HG03558 (cell line): ENCODE results near the gene SLC6A19.
"Not testable (repeated sequence)": the region's sequence is repeated elsewhere in the genome, so short reads cannot be mapped to it uniquely, and the experiment has no call there.

Experiments used
- ATAC-seq: cut with Tn5 transposase; IDR thresholded peaks from one replicate; pipeline ENCODE4 v1.9.1; 2021; ENCODE audit warnings: moderate number of reproducible peaks; ENCODE audit not compliant: unreplicated experiment; ENCODE audit errors: extremely low read depth

The SLC6A19 gene

DNA sequence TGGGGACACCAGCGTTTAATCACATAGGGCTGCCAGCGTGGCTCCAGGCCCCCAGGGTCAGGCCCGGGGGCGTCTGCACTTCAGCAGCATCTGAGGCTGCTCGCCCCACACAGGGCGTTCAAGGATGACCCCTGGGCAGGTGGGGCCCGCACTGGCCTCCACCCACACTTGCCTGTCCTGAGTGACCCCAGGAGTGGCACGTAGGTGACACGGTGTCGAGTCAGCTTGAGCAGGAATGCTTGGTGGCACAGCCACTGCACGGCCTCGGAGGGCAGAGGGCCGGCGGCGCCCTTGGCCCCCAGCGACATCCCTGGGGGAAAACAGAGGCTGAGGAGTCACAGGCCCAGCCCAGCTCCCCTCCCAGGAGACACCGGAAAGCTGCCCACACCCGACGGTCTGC lies 52.8 kb downstream of the SLC6A19 start:
- no peak for ATAC-seq

GRCh38 chr5:1255081-1255561 lies 53.7 kb downstream of the SLC6A19 start:
- no peak for ATAC-seq

DNA sequence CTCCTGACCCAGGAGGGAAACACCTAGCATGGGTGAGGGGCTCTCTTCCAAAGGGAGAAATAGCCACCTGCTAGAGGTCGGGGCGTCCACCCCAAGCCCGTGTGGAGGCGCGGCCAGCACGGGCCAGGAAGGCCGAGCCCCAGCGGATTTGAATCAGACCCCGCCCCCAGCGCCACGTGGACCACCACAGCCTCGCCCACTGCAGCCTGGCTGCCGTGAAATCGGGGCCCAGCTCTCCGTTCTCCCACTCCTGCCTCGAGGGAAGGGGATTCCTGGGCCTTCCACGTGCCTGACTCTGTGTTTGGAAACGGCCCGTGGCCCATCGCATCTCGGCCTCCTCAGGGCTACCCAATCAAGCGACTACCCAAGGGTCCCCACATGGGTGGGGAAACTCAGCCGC lies 55.4 kb downstream of the SLC6A19 start:
- no peak for ATAC-seq

DNA sequence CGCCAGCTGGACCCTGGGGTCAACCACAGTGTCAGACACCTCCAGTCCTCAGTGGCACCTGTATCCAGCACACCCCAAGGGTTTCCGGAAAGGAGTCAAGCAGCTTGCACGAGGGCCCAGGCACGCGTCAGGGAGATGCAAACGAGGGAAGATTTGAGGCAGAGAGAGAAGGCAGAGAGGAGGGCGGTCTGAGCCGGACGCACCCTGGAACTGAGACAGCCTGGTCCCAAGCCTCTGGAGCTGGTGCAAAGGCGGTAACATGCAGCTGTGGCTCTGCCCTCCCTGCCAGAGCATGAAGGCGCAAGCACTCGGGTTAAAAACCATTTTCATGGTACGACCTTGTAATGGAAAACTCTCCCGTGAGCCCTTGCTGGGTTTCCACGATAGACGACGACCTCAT lies 56.0 kb downstream of the SLC6A19 start:
- ATAC-seq: no peak

GRCh38 chr5:1257841-1258240 lies 56.4 kb downstream of the SLC6A19 start:
- no peak for ATAC-seq

DNA sequence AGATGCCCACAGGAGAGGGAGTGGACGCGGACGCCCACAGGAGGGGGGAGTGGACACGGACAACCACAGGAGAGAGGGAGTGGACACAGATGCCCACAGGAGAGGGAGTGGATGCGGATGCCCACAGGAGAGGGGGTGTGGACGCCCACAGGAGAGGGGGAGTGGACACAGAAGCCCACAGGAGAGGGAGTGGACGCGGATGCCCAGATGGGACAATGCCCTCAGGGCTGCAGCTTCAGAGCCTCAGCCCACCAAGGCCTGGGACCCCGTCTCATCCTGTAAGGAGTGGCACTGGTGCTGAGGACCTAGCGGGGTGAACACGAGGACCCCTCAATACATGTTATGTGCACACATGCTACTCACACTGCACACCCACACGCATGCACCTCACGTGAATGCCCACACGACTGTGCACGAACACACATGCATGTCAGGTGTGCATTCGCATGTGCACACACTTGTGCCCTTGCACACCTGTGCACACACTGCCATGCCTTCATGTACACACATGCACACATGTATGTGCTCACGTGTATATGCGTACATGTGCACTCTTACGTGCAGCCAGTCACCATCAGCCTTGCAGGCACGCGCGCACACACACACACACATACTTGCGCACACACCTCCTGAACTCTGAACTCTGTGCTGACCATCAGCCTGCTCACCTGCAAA lies 58.5 kb downstream of the SLC6A19 start:
- ATAC-seq: no peak

GRCh38 chr5:1261643-1262042 lies 60.2 kb downstream of the SLC6A19 start:
- ATAC-seq: no peak

DNA sequence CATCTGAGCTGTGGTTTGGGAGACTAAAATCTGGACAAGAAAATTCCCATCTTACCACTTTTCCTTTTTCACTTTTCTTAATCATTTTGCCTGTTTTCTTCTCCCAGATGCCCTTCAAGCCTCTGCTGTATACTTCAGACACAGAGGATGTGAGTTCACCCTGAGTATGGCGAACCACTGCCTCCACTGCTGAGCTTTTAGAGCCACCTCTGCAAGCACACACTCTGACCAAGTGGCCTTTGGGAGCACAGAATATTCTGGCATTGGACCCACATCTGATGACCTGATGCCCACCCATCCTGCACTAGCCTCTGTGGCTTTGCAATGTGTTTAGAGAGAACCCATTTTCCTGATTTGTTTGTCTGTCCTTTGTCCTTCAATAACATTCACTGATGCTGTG lies 61.0 kb downstream of the SLC6A19 start:
- ATAC-seq: no peak

DNA sequence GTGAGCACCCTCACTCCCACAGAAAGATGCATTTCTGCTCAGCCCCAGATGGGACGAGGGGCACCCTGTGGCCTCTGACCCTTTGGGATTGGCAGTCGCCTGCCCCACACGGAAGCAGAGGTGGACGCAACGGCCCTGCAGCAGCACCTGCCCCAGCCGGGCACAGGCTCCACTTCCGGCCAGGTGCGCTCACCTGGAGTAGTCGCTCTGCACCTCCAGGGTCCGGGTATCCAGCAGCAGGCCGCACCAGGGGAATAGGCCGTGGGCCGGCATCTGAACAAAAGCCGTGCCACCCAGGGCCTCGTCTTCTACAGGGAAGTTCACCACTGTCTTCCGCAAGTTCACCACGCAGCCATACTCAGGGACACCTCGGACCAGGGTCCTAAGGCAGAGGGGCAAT lies 62.8 kb downstream of the SLC6A19 start:
- no peak for ATAC-seq

DNA sequence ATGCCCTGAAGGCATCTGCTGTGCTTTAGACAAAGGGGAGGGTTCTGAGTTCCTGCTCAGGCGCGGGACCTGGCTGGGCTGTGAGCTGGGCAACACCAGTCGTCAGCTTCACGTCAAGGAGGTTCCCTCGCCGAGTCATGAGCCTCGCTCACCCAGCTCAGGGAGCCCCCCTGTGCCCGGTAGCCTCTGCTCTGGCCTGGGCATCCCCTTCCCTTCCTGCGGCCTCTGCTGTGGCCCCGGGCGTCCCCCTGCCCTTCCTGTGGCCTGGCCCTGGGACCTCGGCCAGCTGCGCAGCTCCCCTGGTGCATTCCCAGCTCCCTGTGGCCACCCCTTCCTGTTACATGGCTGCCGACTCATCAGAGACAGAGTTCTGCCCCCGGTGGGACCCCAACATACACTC lies 63.6 kb downstream of the SLC6A19 start:
- ATAC-seq: no peak

DNA sequence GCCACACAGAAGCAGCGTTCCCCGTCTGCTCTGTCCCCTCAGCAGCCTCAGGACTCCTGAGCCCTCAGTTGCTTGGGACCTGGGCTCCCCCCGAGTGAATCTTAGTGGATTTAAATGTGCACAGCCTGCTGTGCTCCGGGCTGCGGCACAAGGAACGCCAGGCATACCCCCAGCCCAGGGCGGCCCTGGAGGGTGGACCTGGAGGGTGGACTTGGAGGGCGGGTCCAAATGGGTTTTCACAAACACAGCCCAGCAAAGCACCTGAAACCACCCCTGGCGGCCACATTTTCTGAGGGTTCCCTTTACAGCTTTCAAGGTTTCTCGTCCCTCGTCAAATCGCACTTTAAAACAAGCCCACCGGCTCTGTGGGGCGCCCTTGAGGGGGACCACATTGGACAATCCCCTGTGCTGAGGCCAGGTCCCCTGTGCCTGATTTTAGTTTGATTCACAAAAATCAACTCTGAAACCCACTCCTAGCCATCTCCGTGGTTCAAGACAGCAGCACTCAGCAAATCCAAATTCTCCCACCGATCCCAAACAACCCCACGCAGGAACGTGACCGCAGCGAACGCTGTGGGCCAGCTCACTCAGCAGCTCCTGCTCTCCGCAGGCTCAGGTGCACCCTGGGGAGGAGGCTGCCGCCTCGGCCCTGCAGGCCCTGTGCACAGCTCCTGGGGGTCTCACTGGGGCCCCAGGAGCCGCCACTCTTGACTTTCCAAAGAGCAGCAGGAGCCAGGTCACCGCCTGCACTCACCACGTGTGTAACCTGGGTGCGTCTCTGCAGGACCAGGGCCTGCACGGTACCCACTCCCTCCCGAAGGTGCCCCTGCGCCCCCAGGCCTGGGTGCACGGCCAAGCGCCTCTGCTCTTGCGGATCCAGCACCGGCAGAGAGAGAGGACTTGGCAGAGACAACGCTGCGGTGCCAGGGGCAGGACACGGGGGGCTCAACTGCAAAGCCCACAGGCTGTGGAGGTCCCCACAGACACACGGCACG lies 64.4 kb downstream of the SLC6A19 start:
- no peak for ATAC-seq

- no peak for ATAC-seq
Measured at GRCh38 chr5:1266791-1267190, 65.4 kb downstream of the SLC6A19 start.

- not testable (repeated sequence) for ATAC-seq
Measured at GRCh38 chr5:1267464-1267863, 66.1 kb downstream of the SLC6A19 start.

- no peak for ATAC-seq
Measured at GRCh38 chr5:1268056-1268455, 66.7 kb downstream of the SLC6A19 start.

DNA sequence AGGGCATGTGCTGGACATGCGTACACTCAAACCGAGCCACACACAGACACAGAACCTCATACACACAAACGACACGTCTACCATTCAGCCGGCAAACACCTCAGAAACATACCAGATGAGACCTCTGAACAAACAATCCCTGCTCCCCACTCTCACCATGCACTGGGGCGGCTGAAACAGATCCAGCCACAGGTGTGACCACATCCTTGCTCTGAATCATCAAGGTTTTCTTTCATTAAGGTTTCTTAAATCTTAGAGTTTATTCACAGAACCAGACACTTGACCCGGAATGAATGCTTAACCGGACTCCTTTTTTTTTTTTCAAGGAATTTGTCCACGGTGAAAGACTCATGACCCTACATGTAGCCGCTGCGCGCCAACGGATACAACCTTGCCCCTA lies 67.3 kb downstream of the SLC6A19 start:
- ATAC-seq: no peak

DNA sequence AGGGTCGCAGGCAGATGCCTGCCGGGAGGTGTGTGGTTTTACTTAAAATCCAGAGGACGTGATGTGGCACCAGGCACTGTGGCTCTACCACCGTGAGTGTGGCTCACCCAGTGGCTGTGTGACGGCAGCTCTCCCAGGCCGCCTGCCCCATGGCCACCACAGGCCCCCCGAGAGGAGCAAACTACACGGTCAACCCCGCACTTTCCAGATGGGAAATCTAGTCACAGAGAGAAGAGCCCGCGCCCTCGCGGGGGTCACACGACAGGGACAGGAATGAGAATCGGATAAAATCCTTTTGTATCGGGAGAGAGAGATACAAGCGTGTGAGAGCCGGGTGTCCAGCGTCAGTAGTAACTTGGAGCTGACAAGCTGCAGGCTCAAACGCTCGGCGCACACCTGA lies 69.0 kb downstream of the SLC6A19 start:
- ATAC-seq: no peak

DNA sequence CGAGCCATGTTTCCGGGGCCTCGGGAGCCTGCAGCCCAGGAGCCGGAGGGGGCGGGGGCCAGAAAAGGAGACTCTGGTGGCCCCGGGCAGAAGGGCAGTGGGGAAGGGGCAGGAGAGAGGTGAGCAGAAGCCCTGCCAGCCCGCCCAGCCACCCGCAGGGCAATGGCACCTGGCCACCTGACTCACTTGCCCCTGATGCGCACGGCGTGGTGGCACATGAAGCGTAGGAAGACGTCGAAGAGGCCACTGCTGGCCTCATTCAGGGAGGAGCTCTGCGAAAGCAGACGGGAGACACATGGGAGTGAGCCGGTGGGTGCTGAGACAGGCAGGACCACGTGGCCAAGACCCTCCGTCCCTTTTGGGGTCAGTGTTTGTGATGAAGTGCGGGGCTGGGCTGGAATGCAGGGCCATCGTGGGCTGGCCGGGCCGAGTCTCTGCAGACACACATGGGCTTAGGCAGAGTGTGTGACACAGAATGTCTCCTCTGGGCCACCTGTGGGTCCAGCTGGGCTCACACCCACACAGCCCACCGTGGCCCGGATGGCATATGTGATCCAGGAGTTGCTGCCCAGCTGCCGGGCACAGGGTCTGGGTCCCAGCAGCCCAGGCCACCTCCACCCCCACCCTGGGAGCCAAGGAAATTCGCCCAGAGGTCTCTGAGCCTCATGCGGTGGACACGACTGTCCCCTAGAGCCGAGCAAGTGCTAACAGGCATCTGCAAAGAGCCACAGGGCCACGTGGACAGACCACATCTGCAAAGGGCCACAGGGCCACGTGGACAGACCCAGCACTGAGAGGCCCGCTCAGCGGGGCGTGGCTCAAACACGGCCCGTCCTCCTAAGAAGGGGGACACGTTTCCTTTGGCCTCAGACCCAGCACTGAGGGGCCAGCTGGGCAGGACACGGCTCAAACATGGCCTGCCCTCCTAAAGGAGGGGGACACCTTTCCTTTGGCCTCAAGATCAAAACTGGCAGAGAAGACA lies 69.8 kb downstream of the SLC6A19 start:
- ATAC-seq: no peak

DNA sequence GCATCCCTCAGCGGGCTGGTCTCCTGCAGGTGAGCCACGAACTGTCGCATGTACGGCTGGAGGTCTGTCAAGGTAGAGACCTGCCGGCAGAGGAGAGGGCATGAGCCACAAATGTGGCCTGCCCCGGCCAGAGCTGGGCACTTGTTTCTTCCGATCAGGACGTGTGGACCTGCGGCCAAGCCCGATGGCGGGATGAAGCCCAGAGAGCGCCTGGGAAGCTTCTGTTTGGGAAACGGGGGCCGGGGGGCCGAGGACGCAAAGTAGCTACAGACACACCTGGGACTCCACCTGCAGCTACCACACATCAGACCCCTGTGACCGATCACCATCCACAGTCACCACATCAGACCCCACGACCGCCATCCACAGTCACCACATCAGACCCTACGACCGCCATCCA lies 70.8 kb downstream of the SLC6A19 start:
- no peak for ATAC-seq

DNA sequence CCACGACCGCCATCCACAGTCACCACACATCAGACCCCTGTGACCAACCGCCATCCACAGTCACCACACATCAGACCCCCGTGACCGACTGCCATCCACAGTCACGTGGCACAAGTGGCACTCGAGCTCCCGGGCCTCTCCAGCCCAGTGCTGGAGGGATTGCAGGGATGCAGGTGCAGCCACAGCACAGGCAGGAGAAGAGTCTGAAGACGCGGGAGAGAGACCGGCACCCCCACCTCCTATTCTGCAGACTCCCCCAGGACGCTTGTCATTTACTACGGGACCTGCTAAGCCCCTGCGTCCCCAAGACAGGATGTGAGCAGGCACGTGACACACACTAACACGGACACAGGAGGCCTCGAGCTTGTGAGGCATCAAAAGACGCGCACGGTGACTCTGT lies 72.3 kb downstream of the SLC6A19 start:
- no peak for ATAC-seq

DNA sequence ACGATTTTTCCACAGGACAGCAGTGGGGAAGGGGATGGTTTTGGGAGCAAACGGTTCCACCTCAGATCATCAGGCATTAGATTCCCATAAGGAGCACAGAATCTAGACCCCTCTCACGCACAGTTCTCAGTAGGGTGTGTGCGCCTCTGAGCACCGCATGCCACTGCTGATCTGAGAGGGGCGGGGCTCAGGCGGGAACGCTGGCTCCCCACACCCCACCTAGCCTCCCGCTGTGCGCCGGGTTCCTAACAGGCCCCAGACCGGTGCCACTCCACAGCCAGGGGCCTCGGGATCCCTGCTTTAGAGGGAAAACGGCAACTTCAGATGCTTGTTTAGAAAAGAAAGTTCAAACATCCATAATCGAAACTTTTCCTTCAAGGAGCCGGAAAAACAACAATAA lies 73.1 kb downstream of the SLC6A19 start:
- ATAC-seq: no peak
